ENCODE data around the gene RTP4. TPM values are rescaled to one million over a fixed set of nuclear protein-coding genes. Genes with fewer than 3 reads are reported as not detected.

The RTP4 gene
- total and polyA plus RNA-seq, 10 donors: 8.2 to 15.7 (median 10.6) TPM

DNA sequence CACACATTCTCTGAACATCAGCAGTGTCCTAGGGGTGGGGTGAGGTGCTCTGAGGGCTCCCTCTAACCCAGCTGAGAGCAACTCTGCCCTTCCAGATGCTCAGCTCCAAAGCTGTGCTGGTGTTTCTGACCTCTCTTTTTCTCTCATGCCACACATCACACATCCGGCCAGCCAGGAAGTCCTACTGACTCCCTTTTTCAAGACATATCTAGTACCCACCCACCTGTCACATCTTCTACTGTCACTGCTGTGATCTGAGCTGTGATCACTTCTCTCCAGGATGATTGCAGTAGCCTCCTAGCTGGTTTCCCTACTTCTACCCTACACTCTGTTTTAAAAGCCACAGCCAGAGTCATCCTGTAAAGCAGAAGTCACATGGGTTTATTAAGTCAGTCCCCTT, 46.4 kb upstream of the RTP4 start:
- H3K4me3 ChIP-seq: no peak overlapping the region
- no peak for TF ChIP-seq POLR2A (IDR thresholded peaks at IDR 0.05)
- TF ChIP-seq POLR2AphosphoS5 (IDR thresholded peaks at IDR 0.05): no peak
- TF ChIP-seq, protein P1, sequence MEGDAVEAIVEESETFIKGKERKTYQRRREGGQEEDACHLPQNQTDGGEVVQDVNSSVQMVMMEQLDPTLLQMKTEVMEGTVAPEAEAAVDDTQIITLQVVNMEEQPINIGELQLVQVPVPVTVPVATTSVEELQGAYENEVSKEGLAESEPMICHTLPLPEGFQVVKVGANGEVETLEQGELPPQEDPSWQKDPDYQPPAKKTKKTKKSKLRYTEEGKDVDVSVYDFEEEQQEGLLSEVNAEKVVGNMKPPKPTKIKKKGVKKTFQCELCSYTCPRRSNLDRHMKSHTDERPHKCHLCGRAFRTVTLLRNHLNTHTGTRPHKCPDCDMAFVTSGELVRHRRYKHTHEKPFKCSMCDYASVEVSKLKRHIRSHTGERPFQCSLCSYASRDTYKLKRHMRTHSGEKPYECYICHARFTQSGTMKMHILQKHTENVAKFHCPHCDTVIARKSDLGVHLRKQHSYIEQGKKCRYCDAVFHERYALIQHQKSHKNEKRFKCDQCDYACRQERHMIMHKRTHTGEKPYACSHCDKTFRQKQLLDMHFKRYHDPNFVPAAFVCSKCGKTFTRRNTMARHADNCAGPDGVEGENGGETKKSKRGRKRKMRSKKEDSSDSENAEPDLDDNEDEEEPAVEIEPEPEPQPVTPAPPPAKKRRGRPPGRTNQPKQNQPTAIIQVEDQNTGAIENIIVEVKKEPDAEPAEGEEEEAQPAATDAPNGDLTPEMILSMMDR (IDR thresholded peaks at IDR 0.05 in 8 of 11, conservative IDR thresholded peaks at IDR 0.05 in 3 of 11): no peak
- peaks cover 6 to 16% (median 13%) of the 10 kb centered on the region in 6 donors for H3K4me1 ChIP-seq
- H3K36me3 ChIP-seq: no peaks in the 10 kb centered on the region
- no peak overlapping the region for H3K27ac ChIP-seq
- peaks cover 0 to 45% (median 5%) of the 10 kb centered on the region in 7 donors for H3K27me3 ChIP-seq (replicated peaks in 1 of 7)
- no peaks in the 10 kb centered on the region for H3K9me3 ChIP-seq
- no peak for DNase-seq
- WGBS, 5 donors: 52 to 76% (median 61%) methylated on average over 1 of the region's 1 CpG
- intact Hi-C loops (cut with DNase I; ENCODE audit: low total_unique reads): no loop called here

DNA sequence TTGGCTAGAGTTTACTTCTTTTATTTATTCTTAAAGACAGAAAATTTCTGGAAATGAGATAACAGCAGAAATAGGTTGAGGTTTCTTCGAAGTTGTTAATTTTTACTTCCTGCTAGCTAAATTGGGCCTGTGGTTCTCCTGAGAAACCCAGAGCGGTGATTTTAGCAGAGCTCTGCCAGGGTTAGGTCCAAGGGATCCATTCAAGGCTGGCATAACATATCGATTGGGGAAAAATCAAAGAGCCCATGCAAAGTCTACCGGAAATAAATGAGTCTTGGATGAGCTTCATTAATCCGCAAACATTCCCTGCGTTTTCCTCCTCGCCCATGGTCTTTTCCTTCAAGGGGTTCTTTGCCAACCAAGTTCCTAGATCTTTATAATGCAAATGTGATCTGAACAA, 45.9 kb upstream of the RTP4 start:
- Histone ChIP-seq H3K4me3 (no peak overlapping the region), H3K36me3 (no peaks in the 10 kb centered on the region), H3K9me3 (no peaks in the 10 kb centered on the region), H3K4me1 (peaks cover 6 to 16% (median 13%) of the 10 kb centered on the region in 6 donors), H3K27ac (no peak overlapping the region), H3K27me3 (replicated peaks in 1 of 7) (peaks cover 0 to 40% (median 5%) of the 10 kb centered on the region in 7 donors)
- intact Hi-C loops (cut with DNase I; ENCODE audit: low total_unique reads): no loop called here
- DNase-seq: no peak
- TF ChIP-seq, protein P1 (IDR thresholded peaks at IDR 0.05 in 8 of 11, conservative IDR thresholded peaks at IDR 0.05 in 3 of 11): no peak
- no peak for TF ChIP-seq POLR2AphosphoS5 (IDR thresholded peaks at IDR 0.05)
- no peak for TF ChIP-seq POLR2A (IDR thresholded peaks at IDR 0.05)
- 77 to 81% (median 81%) methylated on average over 7 of the region's 7 CpGs for WGBS, 5 donors

DNA sequence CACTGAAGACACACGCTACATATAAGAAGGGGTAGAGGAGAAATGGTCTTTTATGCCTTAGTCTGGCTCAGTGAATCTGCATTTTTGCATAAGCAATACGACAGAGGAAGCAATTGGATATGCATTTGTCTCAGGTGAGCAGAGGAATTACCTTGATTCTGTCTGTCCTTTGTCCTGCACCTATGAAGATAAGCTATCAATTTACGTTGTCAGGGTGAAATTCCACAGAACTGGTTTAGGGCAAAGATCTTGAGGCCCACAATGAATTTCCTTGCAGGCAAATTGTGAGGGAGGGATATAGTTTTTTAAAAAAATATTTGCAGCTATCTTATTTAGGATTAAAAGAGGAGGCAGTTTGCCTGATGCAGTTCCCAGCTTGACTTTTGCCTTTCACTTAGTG, 45.1 kb upstream of the RTP4 start:
- peaks cover 0 to 32% (median 5%) of the 10 kb centered on the region in 7 donors for H3K27me3 ChIP-seq (replicated peaks in 1 of 7)
- TF ChIP-seq POLR2AphosphoS5 (IDR thresholded peaks at IDR 0.05): no peak
- no peak for TF ChIP-seq POLR2A (IDR thresholded peaks at IDR 0.05)
- TF ChIP-seq, protein P1 (IDR thresholded peaks at IDR 0.05 in 8 of 11, conservative IDR thresholded peaks at IDR 0.05 in 3 of 11): no peak
- peaks cover 6 to 16% (median 13%) of the 10 kb centered on the region in 6 donors for H3K4me1 ChIP-seq
- no peak overlapping the region for H3K4me3 ChIP-seq
- 64 to 77% (median 68%) methylated on average over 3 of the region's 3 CpGs for WGBS, 5 donors
- H3K36me3 ChIP-seq: no peaks in the 10 kb centered on the region
- no peak overlapping the region for H3K27ac ChIP-seq
- intact Hi-C loops (cut with DNase I; ENCODE audit: low total_unique reads): no loop called here
- H3K9me3 ChIP-seq: no peaks in the 10 kb centered on the region
- no peak for DNase-seq

DNA sequence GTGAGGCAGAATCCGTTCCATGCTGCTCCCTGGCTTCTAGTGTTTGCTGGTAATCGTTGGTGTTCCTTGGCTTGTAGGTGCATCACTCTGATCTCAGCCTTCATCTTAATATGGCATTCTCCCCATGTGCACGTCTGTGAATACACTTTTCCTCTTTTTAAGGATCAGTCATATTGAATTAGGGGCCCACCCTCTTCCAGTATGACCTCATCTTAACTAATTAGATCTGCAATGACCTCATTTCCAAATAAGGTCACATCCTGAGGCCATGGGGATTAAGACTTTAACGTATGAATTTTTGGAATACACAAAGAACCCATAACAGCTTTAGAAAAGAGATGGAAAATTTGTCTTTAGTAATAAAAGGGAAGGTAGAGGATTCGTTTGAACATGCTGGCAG, 42.6 kb upstream of the RTP4 start:
- Histone ChIP-seq H3K27me3 (replicated peaks in 1 of 7) (peaks cover 0 to 15% (median 0%) of the 10 kb centered on the region in 7 donors), H3K9me3 (no peaks in the 10 kb centered on the region), H3K27ac (no peak overlapping the region), H3K36me3 (no peaks in the 10 kb centered on the region), H3K4me1 (no peaks in the 10 kb centered on the region), H3K4me3 (no peak overlapping the region)
- WGBS, 5 donors: 71 to 84% (median 77%) methylated on average over 5 of the region's 5 CpGs
- DNase-seq: no peak
- intact Hi-C loops (cut with DNase I; ENCODE audit: low total_unique reads): no loop called here
- no peak for TF ChIP-seq POLR2AphosphoS5 (IDR thresholded peaks at IDR 0.05)
- no peak for TF ChIP-seq POLR2A (IDR thresholded peaks at IDR 0.05)
- TF ChIP-seq, protein P1 (IDR thresholded peaks at IDR 0.05 in 8 of 11, conservative IDR thresholded peaks at IDR 0.05 in 3 of 11): no peak

Data from spleen (tissue), 11 donors.